Gastrocnemius medialis (tissue), 4 donors: ENCODE results near the gene FOXR1. TPM values are rescaled to one million over a fixed set of nuclear protein-coding genes. Genes with fewer than 3 reads are reported as not detected.

ENCODE experiments used
- ATAC-seq, 2 donors: fragments of 150-250 bp; one replicate each; pipeline ENCODE4 v1.9.1; 2016
- DNase-seq, 2 donors: peaks; one replicate each; pipeline ENCODE4 v3.0.0-alpha.2; 2019
- H3K27ac ChIP-seq, 4 donors: fragments of 200-600 bp; sonication (generic); 1 replicate in 1 of 4; 2 replicates in 3 of 4; pipeline ENCODE4 v1.5.1; 2016 to 2018; ENCODE audit warnings: mild to moderate bottlenecking in 2 of 4, moderate library complexity in 1 of 4
- H3K27me3 ChIP-seq, 3 donors: fragments of 200-600 bp; sonication (generic) in 2 of 3; 1 replicate in 1 of 3; 2 replicates in 2 of 3; pipeline versions ENCODE4 v1.5.1 to v1.6.0; 2016 to 2019; ENCODE audit warnings: mild to moderate bottlenecking in 1 of 3, moderate library complexity in 1 of 3
- H3K36me3 ChIP-seq, 2 donors: fragments of 200-600 bp; sonication (generic) in 1 of 2; one replicate each; pipeline ENCODE4 v1.5.1; 2017 to 2018
- H3K4me1 ChIP-seq, 2 donors: fragments of 200-600 bp; sonication (generic) in 1 of 2; one replicate each; pipeline ENCODE4 v1.5.1; 2016 to 2017; ENCODE audit warnings: mild to moderate bottlenecking in 2 of 2
- H3K4me3 ChIP-seq, 4 donors: fragments of 200-600 bp; sonication (generic) in 3 of 4; 1 replicate in 1 of 4; 2 replicates in 3 of 4; pipeline ENCODE4 v1.5.1; 2016 to 2019; ENCODE audit warnings: mild to moderate bottlenecking in 2 of 4
- H3K9me3 ChIP-seq, 3 donors: fragments of 200-600 bp; sonication (generic) in 2 of 3; 1 replicate in 1 of 3; 2 replicates in 2 of 3; pipeline ENCODE4 v1.5.1; 2016 to 2019
- CTCF ChIP-seq, 5 experiments: fragments of 450-650 bp in 3 of 5; fragments of 200-600 bp in 2 of 5; sonication (generic) in 2 of 5; IDR thresholded peaks in 4 of 5; conservative IDR thresholded peaks in 1 of 5; 1 replicate in 4 of 5; 2 replicates in 1 of 5; pipeline ENCODE4 v1.5.1; 2016 to 2019; ENCODE audit warnings: antibody characterized with exemption in 5 of 5, mild to moderate bottlenecking in 3 of 5, moderate library complexity in 3 of 5
- POLR2A ChIP-seq, 2 donors: fragments of 450-650 bp; IDR thresholded peaks; one replicate each; pipeline ENCODE4 v1.6.1; 2017; ENCODE audit warnings: antibody characterized with exemption in 2 of 2, mild to moderate bottlenecking in 2 of 2, moderate library complexity in 2 of 2
- in situ Hi-C, 4 donors: fragments of 200-750 bp; cut with MboI; loops; one replicate each; pipeline versions ENCODE4 v1.15.0 to v1.8.0; 2017; ENCODE audit warnings: low sequenced_read_pairs in 4 of 4
- intact Hi-C: fragments of 100-400 bp; cut with DNase I; formaldehyde crosslinking; loops from one replicate; pipeline ENCODE4 v1.15.1; 2023; ENCODE audit warnings: low total_unique reads
- total RNA-seq, 4 donors: library from RNA; depleted of rRNA; stranded (reverse); fragments of >200 nt; gene quantifications; one replicate each; pipeline versions ENCODE4 v1.1.0 to v1.2.3, GENCODE V29; 2016

FOXR1 gene
- total RNA-seq: not detected

- no peak for DNase-seq
- TF ChIP-seq CTCF (IDR thresholded peaks at IDR 0.05 in 4 of 5, conservative IDR thresholded peaks at IDR 0.05 in 1 of 5) (no peak), POLR2A (IDR thresholded peaks at IDR 0.05) (no peak)
- in situ Hi-C loops: no loop called here
- intact Hi-C loops: no loop called here
- no peak within 1 kb of the TSS for H3K27ac ChIP-seq
- no peaks in the 10 kb centered on the region for H3K9me3 ChIP-seq
- ATAC-seq: no peak
- no peak within 1 kb of the TSS for H3K4me3 ChIP-seq
- H3K4me1 ChIP-seq: no peaks in the 10 kb centered on the region
- H3K27me3 ChIP-seq: peaks cover 0 to 4% (median 3%) of the 10 kb centered on the region in 3 donors
- no peaks in the 10 kb centered on the region for H3K36me3 ChIP-seq
These were observed at the start of gene FOXR1 for GRCh38 chr11:118971646-118972045. TSS of gene FOXR1 (plus strand) at chr11:118971761. CDS start at chr11:118971932, 171 bp downstream.

GRCh38 chr11:118921929-118922744 is 49.4 kb upstream of the FOXR1 start:
- ATAC-seq: peak; percentile 23 to 24
- Histone ChIP-seq H3K4me3 (peak overlapping the region; percentile 73 to 93 (median 80)), H3K27me3 (no peaks in the 10 kb centered on the region), H3K9me3 (no peaks in the 10 kb centered on the region), H3K27ac (peak overlapping the region; percentile 89 to 100 (median 96)), H3K36me3 (no peaks in the 10 kb centered on the region), H3K4me1 (peaks cover 69 to 82% of the 10 kb centered on the region in 2 donors)
- TF ChIP-seq POLR2A (IDR thresholded peaks at IDR 0.05): peak; percentile 64 to 68
- no peak for TF ChIP-seq CTCF (IDR thresholded peaks at IDR 0.05 in 4 of 5, conservative IDR thresholded peaks at IDR 0.05 in 1 of 5)
- peak; percentile 85 to 94 for DNase-seq
- intact Hi-C loops (no loop called here), in situ Hi-C loops (no loop called here)

GRCh38 chr11:118922745-118923627 is 48.6 kb upstream of the FOXR1 start:
- peak in 1 of 2 donors; percentile 14 for DNase-seq

More at GRCh38 chr11:118922745-118923627, 48.6 kb upstream of the FOXR1 start:
- no peaks in the 10 kb centered on the region for H3K36me3 ChIP-seq
- no peak for TF ChIP-seq CTCF (IDR thresholded peaks at IDR 0.05 in 4 of 5, conservative IDR thresholded peaks at IDR 0.05 in 1 of 5)
- no peak for TF ChIP-seq POLR2A (IDR thresholded peaks at IDR 0.05)
- no peak for ATAC-seq
- H3K4me1 ChIP-seq: peaks cover 69 to 80% of the 10 kb centered on the region in 2 donors
- no peaks in the 10 kb centered on the region for H3K9me3 ChIP-seq
- peak overlapping the region; percentile 73 to 93 (median 80) for H3K4me3 ChIP-seq
- intact Hi-C loops (loop anchor here (1.0 kb wide), 1 partner anchor 12 kb away; no protein-coding TSS in a partner anchor), in situ Hi-C loops (no loop called here)
- H3K27me3 ChIP-seq: no peaks in the 10 kb centered on the region
- H3K27ac ChIP-seq: peak overlapping the region; percentile 89 to 100 (median 96)
